ENCODE data around the gene SLC43A2. TPM values are rescaled to one million over a fixed set of nuclear protein-coding genes. Genes with fewer than 3 reads are reported as not detected.
"Not testable (repeated sequence)": the region's sequence is repeated elsewhere in the genome, so short reads cannot be mapped to it uniquely, and the experiment has no call there.

SLC43A2 gene
- total RNA-seq, 2 donors from 2014 or later, result 21.1 to 21.9 TPM

- Histone ChIP-seq H3K27me3 (replicated peaks; ENCODE audit: insufficient read depth) (no peaks in the 10 kb centered on the region), H3K4me3 (no peak overlapping the region), H3K36me3 (peaks cover 96% of the 10 kb centered on the region), H3K4me1 (ENCODE audit: control insufficient read depth in 1 of 2, low read depth in 2 of 2) (no peaks in the 10 kb centered on the region), H3K9me3 (no peaks in the 10 kb centered on the region), H3K27ac (no peak overlapping the region)
- DNase-seq (ENCODE audit: low spot score) (no peak), ATAC-seq (ENCODE audit: insufficient number of reproducible peaks, low FRiP score, low read depth) (no peak)
- no peak for TF ChIP-seq CTCF (IDR thresholded peaks at IDR 0.05)
Observed at GRCh38 chr17:1658100-1658499, 29.5 kb upstream of the SLC43A2 start.

GRCh38 chr17:1653735-1654134 lies 25.1 kb upstream of the SLC43A2 start:
- H3K36me3 ChIP-seq, result peaks cover 82% of the 10 kb centered on the region
- ATAC-seq (ENCODE audit: insufficient number of reproducible peaks, low FRiP score, low read depth) (no peak), DNase-seq (ENCODE audit: low spot score) (no peak)
- no peak overlapping the region for H3K4me3 ChIP-seq
- peak overlapping the region in 1 of 2 donors; percentile 20 for H3K27ac ChIP-seq
- no peaks in the 10 kb centered on the region for H3K27me3 ChIP-seq (replicated peaks; ENCODE audit: insufficient read depth)
- H3K9me3 ChIP-seq, result no peaks in the 10 kb centered on the region
- H3K4me1 ChIP-seq (ENCODE audit: control insufficient read depth in 1 of 2, low read depth in 2 of 2), result peaks cover 8 to 14% of the 10 kb centered on the region in 2 donors
- no peak for TF ChIP-seq CTCF (IDR thresholded peaks at IDR 0.05)

- H3K9me3 ChIP-seq; H3K27me3 ChIP-seq (replicated peaks; ENCODE audit: insufficient read depth); H3K4me3 ChIP-seq; ATAC-seq (ENCODE audit: insufficient number of reproducible peaks, low FRiP score, low read depth); H3K27ac ChIP-seq; DNase-seq (ENCODE audit: low spot score): not testable (repeated sequence)
- peaks cover 14 to 22% of the 10 kb centered on the region in 2 donors for H3K4me1 ChIP-seq (ENCODE audit: control insufficient read depth in 1 of 2, low read depth in 2 of 2)
- peaks cover 73% of the 10 kb centered on the region for H3K36me3 ChIP-seq
Observed at GRCh38 chr17:1652794-1653193, 24.2 kb upstream of the SLC43A2 start.

- H3K27me3 ChIP-seq (replicated peaks; ENCODE audit: insufficient read depth), result no peaks in the 10 kb centered on the region
- peaks cover 62% of the 10 kb centered on the region for H3K36me3 ChIP-seq
- TF ChIP-seq CTCF (IDR thresholded peaks at IDR 0.05), result no peak
- H3K9me3 ChIP-seq, result no peaks in the 10 kb centered on the region
- no peak for ATAC-seq (ENCODE audit: insufficient number of reproducible peaks, low FRiP score, low read depth)
- no peak overlapping the region for H3K4me3 ChIP-seq
- peaks cover 14 to 24% of the 10 kb centered on the region in 2 donors for H3K4me1 ChIP-seq (ENCODE audit: control insufficient read depth in 1 of 2, low read depth in 2 of 2)
- no peak for DNase-seq (ENCODE audit: low spot score)
- no peak overlapping the region for H3K27ac ChIP-seq
Observed at GRCh38 chr17:1651559-1651844, 22.9 kb upstream of the SLC43A2 start.

- H3K9me3 ChIP-seq, result no peaks in the 10 kb centered on the region
- peak overlapping the region in 1 of 2 donors; percentile 94 for H3K27ac ChIP-seq
- H3K36me3 ChIP-seq, result peaks cover 56% of the 10 kb centered on the region
- H3K4me3 ChIP-seq, result no peak overlapping the region
- H3K27me3 ChIP-seq (replicated peaks; ENCODE audit: insufficient read depth), result no peaks in the 10 kb centered on the region
- no peak for ATAC-seq (ENCODE audit: insufficient number of reproducible peaks, low FRiP score, low read depth)
- DNase-seq (ENCODE audit: low spot score), result no peak
- TF ChIP-seq CTCF (IDR thresholded peaks at IDR 0.05), result no peak
- peaks cover 14 to 24% of the 10 kb centered on the region in 2 donors for H3K4me1 ChIP-seq (ENCODE audit: control insufficient read depth in 1 of 2, low read depth in 2 of 2)
Observed at GRCh38 chr17:1650731-1651558, 22.3 kb upstream of the SLC43A2 start.
